Loucy (cell line): Measurements from ENCODE around the gene HDC.

Experiments used
- H2AFZ ChIP-seq: fragments of 200-600 bp; sonication (generic); 2 replicates; pipeline ENCODE4 v1.6.0; 2016; ENCODE audit warnings: antibody characterized with exemption, mild to moderate bottlenecking, low read length, moderate library complexity
- H3F3A ChIP-seq: fragments of 200-600 bp; 2 replicates; pipeline ENCODE4 v1.6.0; 2016; ENCODE audit warnings: antibody characterized with exemption, low read depth, mild to moderate bottlenecking
- H3K27me3 ChIP-seq: fragments of 200-600 bp; sonication (generic); 2 replicates; pipeline ENCODE4 v1.6.1; 2014; ENCODE audit warnings: low read length, mild to moderate bottlenecking; ENCODE audit not compliant: insufficient read depth, poor library complexity, severe bottlenecking
- H3K36me3 ChIP-seq: fragments of 200-600 bp; sonication (generic); 2 replicates; pipeline ENCODE4 v1.6.1; 2016; ENCODE audit warnings: low read length; ENCODE audit not compliant: insufficient read depth
- H3K4me1 ChIP-seq: fragments of 200-600 bp; sonication (generic); 2 replicates; pipeline ENCODE4 v1.5.1; 2014; ENCODE audit warnings: low read length, mild to moderate bottlenecking; ENCODE audit not compliant: insufficient read depth, poor library complexity, severe bottlenecking
- H3K4me2 ChIP-seq: fragments of 200-600 bp; sonication (generic); 2 replicates; pipeline ENCODE4 v1.6.0; 2014; ENCODE audit warnings: antibody characterized with exemption, low read length, low read depth, mild to moderate bottlenecking; ENCODE audit not compliant: poor library complexity, severe bottlenecking
- H3K4me3 ChIP-seq: fragments of 200-600 bp; sonication (generic); 2 replicates; pipeline ENCODE4 v1.5.1; 2014; ENCODE audit warnings: low read length, mild to moderate bottlenecking, mixed read lengths; ENCODE audit not compliant: poor library complexity, severe bottlenecking
- H3K79me2 ChIP-seq: fragments of 200-600 bp; sonication (generic); 2 replicates; pipeline ENCODE4 v1.6.1; 2014; ENCODE audit warnings: low read length; ENCODE audit not compliant: insufficient read depth
- H3K9ac ChIP-seq: fragments of 200-600 bp; sonication (generic); 2 replicates; pipeline ENCODE4 v1.6.0; 2014; ENCODE audit warnings: mild to moderate bottlenecking, low read depth, low read length, moderate library complexity; ENCODE audit not compliant: poor library complexity, severe bottlenecking
- H3K9me2 ChIP-seq: fragments of 200-600 bp; sonication (generic); replicated peaks from 2 replicates; pipeline ENCODE4 v1.6.1; 2016; ENCODE audit warnings: low read depth, low read length, mixed read lengths
- H3K9me3 ChIP-seq: fragments of 200-600 bp; sonication (generic); 2 replicates; pipeline ENCODE4 v1.6.1; 2014; ENCODE audit warnings: mild to moderate bottlenecking, antibody characterized with exemption, low read length, low read depth; ENCODE audit not compliant: insufficient read depth
- H4K20me1 ChIP-seq: fragments of 200-600 bp; sonication (generic); 2 replicates; pipeline ENCODE4 v1.6.0; 2014; ENCODE audit warnings: antibody characterized with exemption, low read length, mild to moderate bottlenecking; ENCODE audit not compliant: insufficient read depth, poor library complexity, severe bottlenecking
- CTCF ChIP-seq: fragments of 200-600 bp; sonication (generic); conservative IDR thresholded peaks from 2 replicates; pipeline ENCODE4 v1.5.1; 2014; ENCODE audit warnings: mild to moderate bottlenecking, antibody characterized with exemption, low read length
- EZH2phosphoT487 ChIP-seq: fragments of 200-600 bp; IDR thresholded peaks from 2 replicates; pipeline ENCODE4 v1.6.1; 2018; ENCODE audit warnings: antibody characterized with exemption, mild to moderate bottlenecking, moderate library complexity, borderline replicate concordance

Gene HDC

GRCh38 chr15:50257332-50257731 is 8.2 kb downstream of the HDC start:
- no peaks in the 10 kb centered on the region for H3K36me3 ChIP-seq
- peaks cover 72% of the 10 kb centered on the region for H3K4me1 ChIP-seq
- H3F3A ChIP-seq, result peaks cover 18% of the 10 kb centered on the region
- H3K9me3 ChIP-seq, result no peaks in the 10 kb centered on the region
- H2AFZ ChIP-seq, result no peak overlapping the region
- H3K4me2 ChIP-seq, result peak overlapping the region; percentile 38
- H3K9me2 ChIP-seq, result no peaks in the 10 kb centered on the region
- H3K4me3 ChIP-seq, result no peak overlapping the region
- H3K27me3 ChIP-seq, result no peaks in the 10 kb centered on the region
- TF ChIP-seq EZH2phosphoT487, result no peak
- no peak for TF ChIP-seq CTCF
- H4K20me1 ChIP-seq, result no peaks in the 10 kb centered on the region
- H3K9ac ChIP-seq, result no peak overlapping the region
- no peaks in the 10 kb centered on the region for H3K79me2 ChIP-seq

- H3K9me3 ChIP-seq, result no peaks in the 10 kb centered on the region
- no peak overlapping the region for H3K4me3 ChIP-seq
- H3F3A ChIP-seq, result peaks cover 18% of the 10 kb centered on the region
- no peaks in the 10 kb centered on the region for H3K36me3 ChIP-seq
- no peaks in the 10 kb centered on the region for H3K27me3 ChIP-seq
- peaks cover 63% of the 10 kb centered on the region for H3K4me1 ChIP-seq
- H2AFZ ChIP-seq, result peak overlapping the region; percentile 59
- H3K9me2 ChIP-seq, result no peaks in the 10 kb centered on the region
- no peaks in the 10 kb centered on the region for H3K79me2 ChIP-seq
- H3K9ac ChIP-seq, result peak overlapping the region; percentile 2
- H4K20me1 ChIP-seq, result no peaks in the 10 kb centered on the region
- TF ChIP-seq EZH2phosphoT487, result no peak
- TF ChIP-seq CTCF, result no peak
- H3K4me2 ChIP-seq, result peak overlapping the region; percentile 38
Observed at GRCh38 chr15:50256188-50257041, 9.1 kb downstream of the HDC start.

GRCh38 chr15:50252556-50252955 is 13.0 kb downstream of the HDC start:
- TF ChIP-seq EZH2phosphoT487 (no peak), CTCF (no peak)
- H3K9me2 ChIP-seq, result no peaks in the 10 kb centered on the region
- no peaks in the 10 kb centered on the region for H4K20me1 ChIP-seq
- no peak overlapping the region for H3K9ac ChIP-seq
- no peaks in the 10 kb centered on the region for H3F3A ChIP-seq
- H3K4me1 ChIP-seq, result peaks cover 56% of the 10 kb centered on the region
- no peaks in the 10 kb centered on the region for H3K9me3 ChIP-seq
- no peak overlapping the region for H3K4me2 ChIP-seq
- H3K4me3 ChIP-seq, result no peak overlapping the region
- H2AFZ ChIP-seq, result no peak overlapping the region
- H3K36me3 ChIP-seq, result no peaks in the 10 kb centered on the region
- no peaks in the 10 kb centered on the region for H3K27me3 ChIP-seq
- no peaks in the 10 kb centered on the region for H3K79me2 ChIP-seq
